Stimulated activated CD8-positive, alpha-beta memory T cell treated with anti-CD3 and anti-CD28 coated beads, Interleukin-12 subunit alpha, Interleukin-12 subunit beta, amount 100 ng/mL, for 24 hours (primary cell): ENCODE results near the gene RASGRP1.

Source experiments
- DNase-seq: peaks from one replicate; pipeline ENCODE4 v3.0.0-alpha.2; 2020; ENCODE audit errors: extremely low read depth

The RASGRP1 gene

GRCh38 chr15:38504680-38505467, 59.7 kb downstream of the RASGRP1 start:
- no peak for DNase-seq

- no peak for DNase-seq
Observed at GRCh38 chr15:38503496-38503895, 61.1 kb downstream of the RASGRP1 start.

- no peak for DNase-seq
Observed at GRCh38 chr15:38499651-38500050, 65.0 kb downstream of the RASGRP1 start.

GRCh38 chr15:38496151-38496550, 68.5 kb downstream of the RASGRP1 start:
- no peak for DNase-seq

GRCh38 chr15:38490242-38490922, 74.2 kb downstream of the RASGRP1 start:
- no peak for DNase-seq

- no peak for DNase-seq
Observed at GRCh38 chr15:38487378-38487777, 77.2 kb downstream of the RASGRP1 start.

GRCh38 chr15:38486936-38487335, 77.7 kb downstream of the RASGRP1 start:
- no peak for DNase-seq

- no peak for DNase-seq
Observed at GRCh38 chr15:38482572-38482971, 82.0 kb downstream of the RASGRP1 start.

GRCh38 chr15:38481761-38482160, 82.9 kb downstream of the RASGRP1 start:
- DNase-seq, result no peak

- no peak for DNase-seq
Observed at GRCh38 chr15:38481113-38481512, 83.5 kb downstream of the RASGRP1 start.

- DNase-seq, result no peak
Observed at GRCh38 chr15:38479756-38480155, 84.9 kb downstream of the RASGRP1 start.

GRCh38 chr15:38479266-38479665, 85.3 kb downstream of the RASGRP1 start:
- no peak for DNase-seq

- no peak for DNase-seq
Observed at GRCh38 chr15:38477637-38478036, 87.0 kb downstream of the RASGRP1 start.

GRCh38 chr15:38476120-38476519, 88.5 kb downstream of the RASGRP1 start:
- no peak for DNase-seq

GRCh38 chr15:38475361-38475760, 89.3 kb downstream of the RASGRP1 start:
- no peak for DNase-seq

GRCh38 chr15:38474155-38474757, 90.4 kb downstream of the RASGRP1 start:
- DNase-seq, result no peak

GRCh38 chr15:38471974-38472373, 92.6 kb downstream of the RASGRP1 start:
- no peak for DNase-seq

GRCh38 chr15:38470816-38471215, 93.8 kb downstream of the RASGRP1 start:
- DNase-seq, result no peak

- no peak for DNase-seq
Observed at GRCh38 chr15:38464675-38465074, 99.9 kb downstream of the RASGRP1 start.

GRCh38 chr15:38463893-38464292, 100.7 kb downstream of the RASGRP1 start:
- DNase-seq, result no peak

- no peak for DNase-seq
Observed at GRCh38 chr15:38461066-38461833, 103.4 kb downstream of the RASGRP1 start.

GRCh38 chr15:38460543-38460942, 104.1 kb downstream of the RASGRP1 start:
- DNase-seq, result no peak
